Measurements from ENCODE around the gene CCDC169. TPM values are rescaled to one million over a fixed set of nuclear protein-coding genes. Genes with fewer than 3 reads are reported as not detected.
A peak's percentile ranks its signal among the peaks of the same experiment; 100 is the strongest.
"Not testable (repeated sequence)": the region's sequence is repeated elsewhere in the genome, so short reads cannot be mapped to it uniquely, and the experiment has no call there.

CCDC169 gene
- polyA plus RNA-seq, 1 donor = 9.1 TPM

DNA sequence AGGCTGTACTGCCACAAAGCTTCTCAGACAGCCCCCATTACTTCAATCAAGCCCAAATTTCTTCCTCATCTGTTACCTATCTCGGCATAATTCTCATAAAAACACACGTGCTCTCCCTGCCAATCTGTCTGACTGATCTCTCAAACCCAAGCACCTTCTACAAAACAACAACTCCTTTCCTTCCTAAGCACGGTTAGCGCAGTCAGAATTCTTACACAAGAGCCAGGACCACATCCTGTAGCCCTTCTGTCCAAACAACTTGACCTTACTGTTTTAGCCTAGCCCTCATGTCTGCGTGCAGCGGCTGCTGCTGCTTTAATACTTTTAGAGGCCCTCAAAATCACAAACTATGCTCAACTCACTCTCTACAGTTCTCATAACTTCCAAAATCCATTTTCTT is 22.2 kb upstream of the CCDC169 start:
- DNase-seq = not testable (repeated sequence)

DNA sequence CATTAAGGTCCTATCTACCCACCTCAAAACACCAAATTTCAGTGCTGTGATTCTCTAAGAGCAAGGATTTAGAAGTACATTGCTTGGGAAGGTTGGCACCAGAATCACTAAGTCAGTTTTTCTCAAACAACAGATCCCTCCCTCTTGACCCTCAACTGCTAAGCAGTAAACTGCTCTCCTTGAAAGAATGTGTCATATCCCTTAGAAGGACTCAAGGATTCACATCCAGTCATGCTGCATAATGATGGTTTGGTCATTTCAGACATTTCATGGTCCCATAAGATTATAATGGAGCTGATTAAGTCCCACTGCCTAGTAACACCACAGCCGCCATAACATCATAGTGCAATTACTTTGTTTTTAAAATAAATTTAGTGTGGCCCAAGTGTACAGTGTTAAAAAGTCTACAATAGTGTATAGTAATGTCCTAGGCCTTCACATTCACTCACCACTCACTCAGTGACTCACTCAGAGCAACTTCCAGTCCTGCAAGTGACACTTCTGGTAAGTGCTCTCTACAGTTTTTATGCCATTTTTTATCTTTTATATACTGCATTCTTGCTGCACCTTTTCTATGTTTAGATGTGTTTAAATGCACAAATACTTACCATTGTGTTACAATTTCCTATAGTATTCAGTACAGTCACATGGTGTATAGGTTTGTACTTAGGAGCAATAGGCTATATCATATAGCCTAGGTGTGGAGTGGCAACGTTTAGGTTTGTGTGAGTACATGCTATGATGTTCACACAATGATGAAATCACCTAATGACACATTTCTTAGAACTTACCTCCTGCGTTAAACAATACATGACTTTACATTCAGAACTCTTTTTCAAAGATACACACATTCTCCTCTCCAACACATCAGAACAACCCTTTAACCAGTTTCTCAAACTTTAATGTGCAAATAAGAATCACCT is 15.7 kb upstream of the CCDC169 start:
- DNase-seq = no peak

DNA sequence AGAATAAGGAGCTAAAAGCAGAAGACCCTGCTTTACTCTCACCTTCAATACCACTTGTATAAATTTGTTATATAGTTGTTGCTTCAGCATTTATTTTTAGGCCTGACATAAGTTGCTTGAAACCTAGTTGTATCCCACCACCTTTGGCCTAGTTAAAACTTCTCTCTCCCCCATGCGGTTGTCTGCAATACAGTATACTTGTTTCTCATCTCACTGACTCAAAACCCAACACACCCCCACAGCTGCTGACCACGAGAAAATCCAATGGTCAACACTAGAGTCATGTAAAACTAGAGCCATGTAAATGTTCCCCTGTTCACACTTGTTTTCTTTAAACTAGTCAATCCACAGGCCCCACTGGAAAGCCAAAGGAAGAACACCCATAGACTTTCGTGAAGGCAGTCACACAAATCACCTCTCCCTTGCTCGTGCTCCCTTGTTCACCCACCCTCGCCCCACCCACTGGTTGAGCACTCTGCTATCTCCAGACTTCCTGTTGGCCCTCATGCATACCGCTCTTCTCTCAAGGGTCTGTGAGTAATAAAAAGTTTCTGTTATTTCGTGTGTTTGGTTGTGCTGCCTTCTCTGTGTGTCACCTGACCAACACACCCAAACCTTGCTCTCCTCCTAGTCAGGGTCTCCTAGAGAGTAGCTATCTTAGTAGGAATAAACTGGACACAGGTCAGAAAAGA is 12.9 kb upstream of the CCDC169 start:
- no peak for DNase-seq

DNA sequence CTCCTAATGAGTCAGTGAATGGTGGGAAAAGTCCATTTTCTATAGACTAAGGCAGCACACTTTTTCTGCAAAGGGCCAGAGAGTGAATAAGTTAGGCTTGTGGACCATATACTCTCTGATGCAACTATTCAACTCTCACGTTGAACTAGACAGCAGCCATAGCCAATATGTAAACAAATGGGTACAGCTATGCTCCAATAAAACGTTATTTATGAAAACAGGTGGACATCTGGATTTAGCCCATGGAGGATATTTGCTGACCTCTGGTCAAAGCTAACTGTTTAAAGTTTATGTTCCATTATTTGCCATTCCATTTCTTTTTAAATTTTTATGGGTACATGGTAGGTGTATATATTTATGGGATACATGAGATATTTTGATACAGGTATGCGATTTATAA is 4.7 kb upstream of the CCDC169 start:
- DNase-seq = no peak

- DNase-seq = not testable (repeated sequence)
These were observed 1.9 kb upstream of the CCDC169 start for GRCh38 chr13:36299469-36299868.

DNA sequence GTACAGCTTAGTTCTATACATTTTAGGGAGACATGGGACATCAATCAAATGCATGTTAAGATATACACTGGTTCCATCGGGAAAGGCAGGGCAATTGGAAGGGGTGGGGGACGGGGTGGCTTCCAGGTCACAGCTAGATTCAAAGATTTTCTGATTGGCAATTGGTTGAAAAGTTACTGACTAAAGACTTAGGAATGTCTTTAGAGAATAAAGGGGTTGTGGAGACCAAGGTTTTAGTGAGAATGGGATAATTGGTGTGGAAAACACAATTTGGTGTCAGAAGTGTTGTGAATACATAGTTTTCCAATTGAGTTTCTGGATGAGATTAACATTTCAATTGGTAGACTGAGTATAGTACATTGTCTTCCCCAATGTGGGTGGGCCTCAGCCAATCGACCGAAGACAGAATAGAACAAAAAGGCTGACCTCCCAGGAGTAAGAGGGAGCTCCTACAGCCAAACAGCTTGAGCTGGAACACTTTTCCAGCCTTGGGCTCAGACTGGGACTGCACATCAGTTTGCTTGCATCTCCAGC is 988 bp upstream of the CCDC169 start:
- DNase-seq = no peak

- DNase-seq = no peak
These were observed 3.5 kb downstream of the CCDC169 start for GRCh38 chr13:36294096-36294495.

- no peak for DNase-seq
These were observed 4.1 kb downstream of the CCDC169 start for GRCh38 chr13:36293497-36293896.

DNA sequence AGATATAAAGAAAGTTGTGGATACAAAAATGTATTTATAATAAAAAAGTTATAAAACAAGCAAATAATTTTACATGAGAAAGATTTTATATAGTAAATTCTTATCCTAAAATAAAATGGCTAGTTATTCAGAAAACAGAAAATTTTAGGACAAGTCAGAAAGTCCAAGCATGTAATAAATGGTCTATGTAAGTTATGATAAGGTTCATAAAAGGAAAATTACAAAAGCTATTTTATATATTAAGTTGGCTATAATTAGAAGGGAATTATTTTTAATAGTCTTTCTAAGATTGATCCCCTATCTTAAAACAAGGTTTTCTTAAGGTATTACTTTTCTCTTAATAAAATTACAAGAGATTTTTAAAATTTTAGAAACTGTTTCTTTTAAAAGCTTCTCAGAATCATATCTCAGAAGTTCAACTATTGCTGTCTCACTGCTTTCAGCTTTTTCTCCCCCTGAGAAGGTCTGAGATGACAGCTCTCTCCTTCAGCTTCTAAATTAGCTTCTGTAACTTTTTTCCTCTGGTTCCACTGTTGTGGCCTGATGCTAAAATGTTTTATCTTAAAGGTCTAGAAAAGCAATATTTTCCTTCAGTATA is 8.7 kb downstream of the CCDC169 start:
- DNase-seq = no peak

- no peak for DNase-seq
These were observed 11.6 kb downstream of the CCDC169 start for GRCh38 chr13:36286006-36286405.

DNA sequence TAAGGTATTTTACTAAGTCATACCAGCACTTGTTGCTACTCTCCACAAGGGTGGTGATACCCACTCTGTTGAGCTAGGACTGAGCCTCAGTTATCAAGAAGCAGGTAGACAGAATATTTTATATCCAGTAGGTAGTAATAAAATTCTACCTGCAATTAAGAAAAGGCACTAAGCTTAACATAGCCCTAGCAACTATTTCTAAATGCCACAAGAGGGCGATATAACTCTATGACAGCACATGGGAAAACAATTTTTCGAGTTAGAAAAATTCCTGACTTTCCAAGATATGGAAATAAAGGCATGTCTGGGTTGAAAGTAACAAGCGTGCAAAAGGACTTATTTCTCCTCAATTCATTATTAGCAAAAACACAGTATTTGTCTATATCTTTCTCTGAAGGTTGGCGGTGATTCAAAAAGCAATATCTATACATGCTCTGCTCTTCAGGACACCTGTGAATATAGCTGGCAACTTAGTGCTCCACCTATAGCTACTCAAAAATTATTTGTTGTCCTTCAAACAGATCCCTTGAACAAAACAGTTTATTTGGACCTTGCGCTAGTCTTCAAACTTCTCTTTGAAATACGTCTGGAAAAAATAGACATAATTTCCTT is 14.7 kb downstream of the CCDC169 start:
- peak; percentile 31 for DNase-seq

GRCh38 chr13:36275190-36276002 is 22.2 kb downstream of the CCDC169 start:
- peak; percentile 58 for DNase-seq

GRCh38 chr13:36273431-36273830 is 24.2 kb downstream of the CCDC169 start:
- no peak for DNase-seq

DNA sequence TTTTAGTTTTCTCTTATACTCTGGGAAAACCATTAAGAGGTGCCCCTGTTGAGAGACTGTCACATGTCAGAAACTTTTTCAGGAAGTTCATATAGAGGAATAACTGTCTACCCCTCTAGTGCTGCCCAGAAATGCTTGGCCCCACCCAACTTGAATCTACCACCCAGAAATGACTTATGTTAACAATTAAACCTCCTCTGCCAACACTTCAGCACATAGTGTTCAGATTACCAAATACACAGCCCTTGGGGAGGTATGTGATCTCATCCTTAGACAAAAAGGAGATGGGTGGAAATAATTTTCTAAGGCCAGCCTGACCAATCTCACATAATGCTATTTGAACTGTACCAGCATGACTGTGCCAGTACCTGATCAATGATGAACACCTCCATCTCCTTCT is 35.6 kb downstream of the CCDC169 start:
- DNase-seq = no peak

DNA sequence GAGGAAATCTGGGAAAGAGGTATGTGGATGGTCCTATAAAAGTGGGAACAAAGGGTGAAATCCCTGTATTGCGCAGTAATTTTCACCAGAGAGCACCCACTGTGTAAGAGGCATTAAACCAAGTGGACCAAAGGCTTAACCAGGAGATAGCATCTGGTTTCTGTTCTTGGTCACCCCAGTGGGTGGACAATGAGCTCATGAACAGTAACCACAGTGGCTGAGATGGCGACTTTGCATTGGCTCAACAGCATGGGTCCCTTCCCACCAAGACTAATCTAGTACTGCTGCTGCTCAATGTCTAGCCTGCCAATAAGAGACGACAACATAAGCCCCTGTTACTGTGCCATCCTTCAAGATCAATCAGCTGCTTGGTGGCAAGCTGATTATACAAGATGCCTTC is 36.6 kb downstream of the CCDC169 start:
- DNase-seq = no peak

DNA sequence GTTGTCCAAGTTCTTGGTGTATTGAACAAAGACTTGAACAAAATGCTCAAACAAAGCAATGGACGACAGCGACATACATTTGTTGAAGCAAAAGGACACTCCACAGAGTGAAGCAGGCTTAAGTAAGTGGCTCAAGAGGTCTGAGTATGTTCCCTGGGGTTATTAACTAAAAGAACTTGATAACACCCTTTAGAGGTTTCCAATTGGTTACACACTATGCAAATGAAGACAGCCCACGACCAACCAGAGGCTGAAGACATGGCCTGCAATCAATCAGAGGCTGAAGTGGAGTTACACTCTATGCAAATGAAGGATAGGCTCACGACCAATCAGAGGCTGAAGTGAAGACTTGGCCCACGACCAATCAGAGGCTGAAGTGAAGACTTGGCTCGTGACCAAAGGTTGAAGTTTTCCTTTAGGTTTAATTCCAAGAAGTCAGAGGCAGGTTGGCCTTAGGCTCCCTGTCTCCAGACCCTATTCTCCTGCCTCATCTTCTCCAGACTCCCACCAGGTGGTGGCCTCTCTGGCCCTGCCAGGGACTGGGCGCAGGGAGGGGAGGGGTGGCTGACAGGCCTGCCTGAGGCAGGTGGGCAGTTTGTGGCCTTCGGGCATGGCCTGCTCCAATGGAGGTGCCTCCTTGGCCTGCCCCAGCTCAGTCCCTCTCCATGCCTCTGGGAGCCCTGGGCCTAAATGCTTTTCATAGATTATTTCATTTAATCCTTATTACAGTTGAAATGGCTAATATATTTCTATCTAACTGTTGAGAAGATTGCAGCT is 38.1 kb downstream of the CCDC169 start:
- no peak for DNase-seq

DNA sequence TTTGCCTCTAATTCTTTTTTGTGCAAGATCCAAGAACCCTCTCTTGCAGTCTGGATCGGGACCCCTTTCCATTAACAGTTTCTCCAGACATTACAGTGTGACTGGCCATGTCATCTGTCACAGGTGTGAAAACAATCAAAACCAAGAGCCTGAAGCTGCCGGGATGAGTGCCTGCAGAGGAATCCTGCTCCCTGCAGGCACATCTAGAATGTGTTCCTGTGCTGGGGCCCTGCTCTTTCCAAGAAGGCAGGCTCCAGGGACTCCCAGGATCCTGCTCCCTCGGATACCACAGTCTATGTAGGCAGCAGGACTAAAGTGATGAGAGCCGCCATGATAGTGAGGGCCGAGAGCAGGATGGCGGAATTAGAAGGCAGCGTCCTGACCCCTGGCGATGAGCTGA is 38.8 kb downstream of the CCDC169 start:
- no peak for DNase-seq

DNA sequence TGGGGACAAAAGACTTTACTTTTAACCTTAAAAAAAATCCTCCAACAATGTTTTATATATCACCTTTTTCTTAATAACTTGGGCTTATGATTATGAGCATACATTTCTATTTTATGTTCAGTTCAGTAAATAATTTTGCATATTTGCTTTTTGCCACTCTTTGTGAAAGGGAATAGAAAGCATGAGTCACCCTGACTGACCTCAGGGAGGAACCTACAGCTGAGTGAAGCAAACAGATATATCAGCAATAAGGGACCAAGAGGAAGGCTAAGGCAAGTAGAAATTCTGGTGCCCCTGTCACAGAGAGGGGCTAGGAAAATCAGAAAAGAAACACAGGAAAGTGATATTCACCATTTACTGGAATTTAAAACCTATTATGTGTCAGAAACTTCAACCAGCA is 46.1 kb downstream of the CCDC169 start:
- no peak for DNase-seq

GRCh38 chr13:36251017-36251416 is 46.6 kb downstream of the CCDC169 start:
- no peak for DNase-seq

GRCh38 chr13:36248700-36249099 is 48.9 kb downstream of the CCDC169 start:
- DNase-seq = no peak

DNA sequence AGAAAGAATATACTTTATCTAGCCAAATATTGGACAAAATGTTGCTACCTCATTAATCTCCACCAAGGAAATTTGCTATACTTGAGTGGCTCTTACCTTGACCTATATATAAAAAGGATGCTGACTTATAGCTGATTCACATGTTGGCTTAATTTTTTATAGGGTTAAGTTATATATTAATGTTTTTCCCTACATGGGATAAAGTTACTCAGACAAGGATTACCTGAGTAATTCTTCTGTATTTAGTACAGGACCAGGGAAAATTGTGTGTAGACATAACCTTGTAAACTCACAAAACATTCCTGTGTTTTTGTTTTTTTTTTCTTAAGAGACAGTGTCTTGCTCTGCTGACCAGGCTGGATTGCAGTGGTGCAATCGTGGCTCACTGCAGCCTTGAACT is 52.6 kb downstream of the CCDC169 start:
- DNase-seq = no peak

All from left kidney (tissue), 2 donors.